OCI-LY3 (cell line): Measurements from ENCODE around the gene AKR7A2.

Source experiments
- CTCF ChIP-seq: fragments of 200-600, 300-600 bp; sonication (generic); IDR thresholded peaks from 2 replicates; pipeline ENCODE4 v1.5.1; 2014; ENCODE audit warnings: antibody characterized with exemption, low read length, low read depth
- EZH2phosphoT487 ChIP-seq: fragments of 200-600 bp; shearing (Covaris generic); IDR thresholded peaks from 2 replicates; pipeline ENCODE4 v1.6.1; 2018; ENCODE audit warnings: antibody characterized with exemption, mixed run types, low read depth

GRCh38 chr1:19306941-19307340, 5.0 kb downstream of the AKR7A2 start:
- TF ChIP-seq CTCF: no peak
- TF ChIP-seq EZH2phosphoT487: no peak
